GM12891 (cell line): ENCODE measurements around the gene HUNK.

Experiments
- DNase-seq: peaks from one replicate; pipeline ENCODE4 v3.0.0; 2011; ENCODE audit warnings: low spot score; ENCODE audit not compliant: insufficient read length
- FAIRE-seq: peaks from 2 replicates; lab custom pipeline; 2011; peaks lifted over from hg19 to GRCh38; lab: Jason Lieb, UNC
- PAX5 ChIP-seq: IDR thresholded peaks from 2 replicates; pipeline ENCODE4 v1.6.1; 2011; ENCODE audit warnings: low read length, moderate library complexity, mild to moderate bottlenecking; ENCODE audit not compliant: insufficient read depth, severe bottlenecking
- POLR2A ChIP-seq: IDR thresholded peaks from 2 replicates; pipeline ENCODE4 v1.6.1; 2011; ENCODE audit warnings: low read depth, low read length, control low read depth
- POLR2AphosphoS5 ChIP-seq: IDR thresholded peaks from 2 replicates; pipeline ENCODE4 v1.6.1; 2011; ENCODE audit warnings: low read depth, low read length, control low read depth
- POU2F2 ChIP-seq: IDR thresholded peaks from 2 replicates; pipeline ENCODE4 v1.6.1; 2011; ENCODE audit warnings: low read depth, mild to moderate bottlenecking, control low read depth, low read length, moderate library complexity
- SPI1 ChIP-seq: IDR thresholded peaks from 2 replicates; pipeline ENCODE4 v1.6.1; 2011; ENCODE audit warnings: low read depth, low read length, control low read depth
- TAF1 ChIP-seq: IDR thresholded peaks from 2 replicates; pipeline ENCODE4 v1.6.1; 2011; ENCODE audit warnings: low read depth, low read length, control low read depth

HUNK gene

DNA sequence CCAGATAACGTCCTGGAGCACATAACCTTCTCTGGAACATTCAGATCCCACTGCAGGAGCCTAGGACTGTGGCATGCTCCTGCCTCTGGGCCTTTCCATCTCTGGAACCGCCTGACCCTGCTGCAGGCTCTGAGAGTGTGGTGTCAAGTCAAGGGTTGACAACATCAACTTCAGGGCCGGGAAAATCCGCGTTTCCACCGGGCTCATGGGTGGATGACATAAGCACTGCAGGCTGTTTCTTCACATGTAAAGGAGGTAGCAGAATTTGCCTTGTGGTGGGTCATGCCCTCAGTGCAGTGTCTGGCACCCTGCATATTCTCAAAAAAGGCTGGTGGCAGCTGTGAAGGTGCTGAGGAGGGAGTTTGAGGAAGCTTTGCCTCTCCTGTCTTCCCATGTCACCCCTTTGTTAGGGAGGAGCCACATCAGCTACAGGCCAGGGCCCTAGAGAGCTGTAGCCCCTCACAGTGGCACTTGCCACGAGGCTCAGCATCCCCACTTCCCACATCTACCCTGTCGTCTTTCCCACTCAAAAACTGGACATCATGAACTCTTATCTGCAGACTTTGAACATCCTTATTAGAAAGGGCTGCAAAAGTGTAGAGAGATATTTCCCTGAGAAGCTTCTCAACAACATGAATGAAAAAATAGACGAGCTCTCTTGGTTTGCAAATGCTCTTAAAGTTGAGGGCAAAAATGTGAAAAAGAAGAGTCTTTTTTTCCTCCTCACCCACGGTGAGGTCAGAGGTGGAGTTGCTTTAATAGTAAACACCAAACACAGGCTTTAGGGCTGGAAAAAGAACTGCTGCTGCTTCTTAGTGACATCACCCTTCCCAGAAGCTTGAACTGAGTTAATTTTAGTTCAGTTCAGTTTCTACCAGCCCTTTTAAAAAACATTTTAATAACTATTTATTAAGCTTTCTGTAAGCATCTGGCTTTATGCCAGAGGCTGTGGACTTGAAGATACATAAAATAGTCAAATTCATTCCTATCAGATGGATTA is 121.3 kb downstream of the HUNK start:
- TF ChIP-seq SPI1 = no peak
- TF ChIP-seq PAX5 = no peak
- no peak for TF ChIP-seq TAF1
- TF ChIP-seq POU2F2 = no peak
- TF ChIP-seq POLR2AphosphoS5 = no peak
- TF ChIP-seq POLR2A = no peak
- no peak for FAIRE-seq
- DNase-seq = no peak

GRCh38 chr21:31997191-31997590 is 124.4 kb downstream of the HUNK start:
- no peak for TF ChIP-seq POU2F2
- no peak for TF ChIP-seq TAF1
- no peak for TF ChIP-seq POLR2AphosphoS5
- TF ChIP-seq PAX5 = no peak
- TF ChIP-seq POLR2A = no peak
- no peak for TF ChIP-seq SPI1
- DNase-seq (no peak), FAIRE-seq (no peak)

DNA sequence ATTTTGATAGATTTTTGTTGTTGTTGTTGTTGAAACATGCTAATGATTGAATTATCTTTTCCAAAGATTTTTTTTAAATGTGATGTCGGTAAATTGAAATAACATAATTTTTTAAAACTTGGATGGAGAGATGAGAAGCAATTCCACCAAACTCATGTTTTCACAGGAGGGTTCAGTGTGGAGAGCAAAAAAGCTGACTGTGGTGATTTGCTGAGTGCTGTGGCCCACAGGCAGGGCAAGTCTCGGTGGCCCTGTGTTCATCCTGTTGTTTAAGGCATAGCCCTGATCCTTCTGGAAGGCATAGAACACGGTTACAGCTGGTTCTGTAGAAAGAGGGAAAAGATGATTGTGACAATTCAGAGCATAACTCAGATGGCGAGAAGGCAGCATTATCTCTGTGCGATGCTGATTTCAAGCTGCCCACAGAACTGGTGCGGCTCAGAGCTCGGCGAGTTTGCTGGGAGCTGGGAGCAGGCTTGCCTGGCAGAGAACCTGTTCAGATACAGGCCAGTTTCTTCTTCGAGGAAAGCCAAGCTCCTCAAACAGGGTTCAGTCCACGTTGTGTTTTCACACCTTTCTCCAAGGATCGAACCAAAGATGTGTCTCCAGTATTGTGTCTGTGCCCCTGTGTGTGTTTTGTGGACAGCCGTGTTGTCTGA is 127.1 kb downstream of the HUNK start:
- DNase-seq (no peak), FAIRE-seq (no peak)
- no peak for TF ChIP-seq PAX5
- TF ChIP-seq POU2F2 = no peak
- no peak for TF ChIP-seq TAF1
- TF ChIP-seq POLR2A = no peak
- TF ChIP-seq SPI1 = no peak
- no peak for TF ChIP-seq POLR2AphosphoS5

DNA sequence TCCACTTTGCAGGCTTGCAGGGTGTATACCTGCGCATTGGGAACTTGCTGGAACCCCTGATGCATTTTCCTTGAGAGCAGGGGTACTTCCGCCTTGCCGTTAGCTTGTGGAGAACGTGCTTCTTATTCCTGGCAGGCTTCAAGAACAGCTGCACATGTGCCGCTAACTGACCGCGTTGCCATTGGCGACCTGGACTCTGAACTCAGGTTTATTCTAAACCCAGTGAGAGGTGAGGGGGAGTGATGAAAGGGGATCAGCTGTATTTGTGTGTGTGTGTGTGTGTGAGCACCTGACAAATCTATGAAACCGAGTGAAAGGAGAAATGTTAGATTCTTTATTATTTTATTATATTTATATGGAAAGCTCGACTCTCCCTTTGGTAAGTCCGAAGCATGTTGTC is 128.6 kb downstream of the HUNK start:
- DNase-seq (no peak), FAIRE-seq (no peak)
- TF ChIP-seq SPI1 (no peak), PAX5 (no peak), POLR2AphosphoS5 (no peak), TAF1 (no peak), POLR2A (no peak), POU2F2 (no peak)

GRCh38 chr21:32003411-32003810 is 130.6 kb downstream of the HUNK start:
- TF ChIP-seq POU2F2 (no peak), POLR2AphosphoS5 (no peak), PAX5 (no peak), SPI1 (no peak), POLR2A (no peak), TAF1 (no peak)
- FAIRE-seq = no peak
- DNase-seq = no peak

- no peak for TF ChIP-seq PAX5
- TF ChIP-seq POLR2AphosphoS5 = no peak
- no peak for TF ChIP-seq POU2F2
- TF ChIP-seq TAF1 = no peak
- FAIRE-seq = no peak
- no peak for DNase-seq
Measured at GRCh38 chr21:32004291-32004690, 131.5 kb downstream of the HUNK start.

DNA sequence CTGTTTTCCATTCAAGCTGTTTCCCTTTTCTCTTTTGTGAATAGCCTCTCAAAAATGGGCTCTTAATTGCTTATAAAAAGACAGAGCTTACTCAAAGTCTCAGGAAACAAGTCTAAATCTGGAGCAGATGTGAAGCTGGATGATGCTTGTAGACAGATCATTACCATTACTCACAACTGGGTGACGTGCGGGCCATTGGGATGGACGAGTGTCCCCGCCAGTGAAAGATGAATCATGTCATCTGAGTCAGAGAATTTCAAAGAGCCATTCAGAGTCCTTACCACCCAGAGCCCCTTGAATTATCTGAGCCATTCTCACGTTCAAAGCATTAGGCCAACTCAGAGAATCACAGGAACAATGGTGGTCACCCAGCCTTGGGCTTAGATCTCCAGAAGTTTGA is 134.6 kb downstream of the HUNK start:
- no peak for TF ChIP-seq TAF1
- TF ChIP-seq POU2F2 = no peak
- TF ChIP-seq SPI1 = no peak
- no peak for TF ChIP-seq POLR2A
- no peak for TF ChIP-seq POLR2AphosphoS5
- TF ChIP-seq PAX5 = no peak
- FAIRE-seq (no peak), DNase-seq (no peak)

DNA sequence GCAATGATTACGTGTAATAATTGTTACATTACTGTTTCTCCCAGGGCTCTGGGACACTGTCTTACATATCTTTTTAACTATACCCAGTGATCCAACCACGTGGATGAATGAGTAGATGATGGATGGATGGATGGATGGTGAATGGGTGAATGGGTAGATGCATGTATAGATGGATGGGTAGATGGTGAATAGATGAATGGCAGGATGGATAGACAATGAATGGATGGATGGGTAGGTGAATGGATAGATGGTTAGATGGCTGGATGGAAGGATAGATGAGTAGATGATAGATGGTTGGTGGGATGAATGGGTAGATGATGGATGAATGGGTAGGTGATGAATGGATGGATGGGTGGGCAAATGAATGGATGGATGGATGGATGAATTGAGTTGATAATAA is 135.9 kb downstream of the HUNK start:
- TF ChIP-seq POLR2A (no peak), SPI1 (no peak), PAX5 (no peak), TAF1 (no peak), POLR2AphosphoS5 (no peak), POU2F2 (no peak)
- DNase-seq = no peak
- FAIRE-seq = no peak

GRCh38 chr21:32009263-32009662 is 136.4 kb downstream of the HUNK start:
- DNase-seq (no peak), FAIRE-seq (no peak)
- TF ChIP-seq POLR2A (no peak), POLR2AphosphoS5 (no peak), SPI1 (no peak), TAF1 (no peak), POU2F2 (no peak), PAX5 (no peak)
